Effector memory CD4-positive, alpha-beta T cell (primary cell): ENCODE measurements around the gene APEH.

Experiments used
- DNase-seq, 3 donors: peaks; one replicate each; pipeline ENCODE4 v3.0.0-alpha.2; 2020
- H3K27ac ChIP-seq: 2 replicates; pipeline ENCODE4 v1.7.0; 2013; ENCODE audit warnings: mild to moderate bottlenecking, low read length, moderate library complexity; ENCODE audit not compliant: insufficient read depth, poor library complexity, severe bottlenecking
- H3K27me3 ChIP-seq: replicated peaks from 2 replicates; pipeline ENCODE4 v1.7.0; 2013; ENCODE audit warnings: mild to moderate bottlenecking, low read length; ENCODE audit not compliant: insufficient read depth, control insufficient read depth, poor library complexity, severe bottlenecking
- H3K36me3 ChIP-seq: 2 replicates; pipeline ENCODE4 v1.7.0; 2013; ENCODE audit warnings: mild to moderate bottlenecking, low read length, moderate library complexity; ENCODE audit not compliant: control insufficient read depth, insufficient read depth
- H3K4me1 ChIP-seq: 2 replicates; pipeline ENCODE4 v1.7.0; 2013; ENCODE audit warnings: low read length, mild to moderate bottlenecking; ENCODE audit not compliant: control insufficient read depth, insufficient read depth, poor library complexity, severe bottlenecking
- H3K4me3 ChIP-seq: 2 replicates; pipeline ENCODE4 v1.7.0; 2013; ENCODE audit warnings: low read length, low read depth, mild to moderate bottlenecking; ENCODE audit not compliant: insufficient read depth, poor library complexity, severe bottlenecking
- H3K9me3 ChIP-seq: 2 replicates; pipeline ENCODE4 v1.7.0; 2013; ENCODE audit warnings: mild to moderate bottlenecking, low read length, moderate library complexity; ENCODE audit not compliant: control insufficient read depth
- total RNA-seq, 3 donors: gene quantifications; one replicate each; lab custom pipeline; 2026; lab: John Stamatoyannopoulos, UW

Gene APEH
- total RNA-seq = 49.9 to 61.7 (median 61.0) reads per million in 3 donors

DNA sequence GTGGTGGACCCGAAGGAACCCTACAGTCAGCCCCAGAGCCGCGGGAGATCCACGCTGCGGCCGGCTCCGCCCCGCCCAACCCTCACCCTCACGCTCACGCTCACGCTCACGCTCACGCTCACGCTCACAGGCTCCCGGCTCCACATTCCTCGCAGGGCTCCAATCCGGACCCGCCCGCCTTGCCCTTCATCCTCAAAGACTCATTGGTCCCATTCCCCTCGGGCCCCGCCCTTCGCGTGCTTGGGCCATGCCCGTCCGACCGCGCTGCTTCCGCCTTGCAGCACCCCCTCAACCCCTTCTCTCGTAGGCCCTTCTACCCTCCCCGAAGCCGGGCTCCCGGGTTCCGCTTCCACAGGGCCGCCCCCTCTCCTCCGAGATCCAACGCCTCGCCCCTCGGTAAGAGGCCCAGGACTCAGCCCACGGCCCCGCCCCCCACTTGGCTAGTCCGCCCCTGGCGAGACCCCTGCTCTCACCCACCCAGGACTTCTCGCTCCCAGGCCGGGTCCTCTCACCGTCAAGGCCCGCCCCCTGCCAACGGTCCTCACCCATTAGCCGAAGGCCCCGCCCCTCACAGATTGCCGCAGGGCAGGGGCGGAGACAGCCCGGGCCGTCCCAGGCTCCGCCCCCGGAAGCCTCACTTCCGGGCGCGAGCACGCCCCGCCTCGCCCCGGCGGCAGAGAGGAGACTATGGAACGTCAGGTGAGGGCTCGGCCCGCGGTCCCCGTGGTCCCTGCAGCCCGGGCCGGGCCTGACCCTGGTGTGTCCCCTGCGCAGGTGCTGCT lies at the start of gene APEH:
APEH (plus strand) TSS at position 637 of the 782 bp plus-strand sequence; CDS start at position 688, 51 bp downstream.
- peak; percentile 93 to 95 (median 94) for DNase-seq
- peak within 1 kb of the TSS; percentile 78 for H3K4me3 ChIP-seq
- peaks cover 18% of the 10 kb centered on the region for H3K4me1 ChIP-seq
- no peaks in the 10 kb centered on the region for H3K9me3 ChIP-seq
- H3K27ac ChIP-seq = peak within 1 kb of the TSS; percentile 91
- no peaks in the 10 kb centered on the region for H3K27me3 ChIP-seq
- peaks cover 27% of the 10 kb centered on the region for H3K36me3 ChIP-seq

DNA sequence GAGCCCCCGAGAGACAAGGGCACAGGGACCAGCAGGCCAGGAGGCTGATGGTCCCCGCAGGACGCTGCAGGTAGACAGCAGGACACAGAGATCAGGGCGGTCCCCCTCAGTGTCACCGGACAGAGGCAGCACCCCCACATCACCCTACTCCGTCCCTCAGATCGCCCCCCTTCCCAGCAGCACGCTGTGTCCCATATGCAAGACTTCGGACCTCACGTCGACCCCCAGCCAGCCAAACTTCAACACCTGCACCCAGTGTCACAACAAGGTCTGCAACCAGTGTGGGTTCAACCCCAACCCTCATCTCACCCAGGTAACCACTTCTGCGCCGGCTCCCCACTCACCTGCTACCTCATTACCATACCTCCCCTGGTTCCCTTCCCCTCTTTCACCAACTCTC lies 49.1 kb upstream of the APEH start:
- H3K36me3 ChIP-seq = no peaks in the 10 kb centered on the region
- H3K4me3 ChIP-seq = no peak overlapping the region
- H3K4me1 ChIP-seq = no peaks in the 10 kb centered on the region
- H3K27me3 ChIP-seq = no peaks in the 10 kb centered on the region
- no peaks in the 10 kb centered on the region for H3K9me3 ChIP-seq
- no peak overlapping the region for H3K27ac ChIP-seq
- DNase-seq = no peak

DNA sequence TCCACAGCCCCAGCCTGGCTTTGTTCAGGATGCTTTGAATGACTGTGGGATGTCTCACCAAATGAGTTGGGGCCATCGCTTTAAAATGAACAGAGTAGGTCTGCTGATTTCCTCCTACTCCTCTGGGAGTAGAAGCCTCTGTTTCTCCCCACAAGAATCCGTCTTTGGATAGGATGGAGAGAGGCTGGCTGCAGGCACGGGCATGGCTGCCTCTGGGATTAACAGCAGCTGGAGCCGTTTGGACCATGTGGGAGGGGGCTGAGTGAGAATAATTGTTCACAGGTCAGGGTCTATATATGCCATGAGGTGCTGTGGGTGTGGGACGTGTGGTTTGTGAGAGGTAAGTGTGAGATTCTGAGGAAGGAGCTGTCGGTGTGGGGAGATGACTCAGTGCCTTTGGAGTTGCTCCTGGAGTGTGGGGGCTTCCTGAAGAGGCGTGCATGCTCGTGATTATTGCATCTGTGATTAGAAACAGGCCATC lies 48.0 kb upstream of the APEH start:
- H3K36me3 ChIP-seq = no peaks in the 10 kb centered on the region
- no peak overlapping the region for H3K4me3 ChIP-seq
- no peaks in the 10 kb centered on the region for H3K4me1 ChIP-seq
- H3K27me3 ChIP-seq = no peaks in the 10 kb centered on the region
- H3K27ac ChIP-seq = no peak overlapping the region
- H3K9me3 ChIP-seq = no peaks in the 10 kb centered on the region
- DNase-seq = no peak

GRCh38 chr3:49626796-49627195 lies 47.4 kb upstream of the APEH start:
- H3K27me3 ChIP-seq = no peaks in the 10 kb centered on the region
- no peak overlapping the region for H3K27ac ChIP-seq
- H3K4me1 ChIP-seq = no peaks in the 10 kb centered on the region
- no peak for DNase-seq
- H3K4me3 ChIP-seq = no peak overlapping the region
- H3K9me3 ChIP-seq = no peaks in the 10 kb centered on the region
- no peaks in the 10 kb centered on the region for H3K36me3 ChIP-seq

- Histone ChIP-seq H3K27ac (no peak overlapping the region), H3K36me3 (no peaks in the 10 kb centered on the region), H3K27me3 (no peaks in the 10 kb centered on the region), H3K4me1 (no peaks in the 10 kb centered on the region), H3K9me3 (no peaks in the 10 kb centered on the region), H3K4me3 (no peak overlapping the region)
- DNase-seq = no peak
These were observed 46.5 kb upstream of the APEH start for GRCh38 chr3:49627634-49628033.

GRCh38 chr3:49628249-49628648 lies 45.9 kb upstream of the APEH start:
- Histone ChIP-seq H3K9me3 (no peaks in the 10 kb centered on the region), H3K36me3 (no peaks in the 10 kb centered on the region), H3K27ac (no peak overlapping the region), H3K4me1 (no peaks in the 10 kb centered on the region), H3K27me3 (no peaks in the 10 kb centered on the region), H3K4me3 (no peak overlapping the region)
- no peak for DNase-seq

GRCh38 chr3:49629451-49629850 lies 44.7 kb upstream of the APEH start:
- no peaks in the 10 kb centered on the region for H3K4me1 ChIP-seq
- H3K36me3 ChIP-seq = no peaks in the 10 kb centered on the region
- no peaks in the 10 kb centered on the region for H3K9me3 ChIP-seq
- H3K27me3 ChIP-seq = no peaks in the 10 kb centered on the region
- no peak overlapping the region for H3K4me3 ChIP-seq
- no peak for DNase-seq
- H3K27ac ChIP-seq = no peak overlapping the region

DNA sequence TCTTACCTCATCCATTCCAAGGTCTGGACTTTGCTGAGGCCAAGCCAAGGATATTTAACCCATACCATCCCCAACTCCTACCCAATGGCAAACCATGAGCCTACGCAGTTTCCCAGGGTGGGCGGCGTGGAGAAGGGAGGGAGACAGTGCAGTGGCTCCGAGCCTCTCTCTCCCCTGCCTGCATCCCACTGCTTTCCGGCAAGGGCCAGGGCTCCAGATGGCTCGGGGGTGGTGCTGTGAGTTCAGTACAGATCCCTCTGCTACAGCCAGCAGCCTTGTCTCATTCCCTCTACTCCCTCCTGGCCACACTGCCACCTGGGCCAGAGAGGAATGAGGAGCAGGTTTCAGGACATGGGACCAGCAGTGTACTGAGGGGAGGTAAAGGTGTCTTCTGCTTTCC lies 44.3 kb upstream of the APEH start:
- Histone ChIP-seq H3K36me3 (no peaks in the 10 kb centered on the region), H3K27ac (no peak overlapping the region), H3K4me3 (no peak overlapping the region), H3K4me1 (no peaks in the 10 kb centered on the region), H3K9me3 (no peaks in the 10 kb centered on the region), H3K27me3 (no peaks in the 10 kb centered on the region)
- DNase-seq = no peak

DNA sequence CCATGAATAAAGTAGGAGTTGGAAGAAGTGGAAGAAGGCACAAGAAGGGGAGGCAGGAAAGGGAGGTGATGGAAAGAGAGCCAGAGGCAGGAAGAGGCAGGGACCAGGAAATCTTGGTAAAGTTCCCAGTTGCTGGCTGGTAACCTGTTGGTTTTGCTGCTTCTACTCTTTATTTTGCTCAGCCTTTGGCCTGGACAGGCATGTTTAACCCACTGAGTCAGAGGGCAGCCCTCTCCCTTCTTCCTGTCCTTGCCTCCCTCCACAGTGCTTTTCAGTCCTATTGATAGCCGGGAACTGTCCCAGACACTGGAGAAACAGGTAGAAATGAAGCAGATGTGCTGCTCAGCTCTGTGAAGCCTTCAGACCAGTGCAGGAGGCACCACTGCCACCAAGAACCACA lies 43.4 kb upstream of the APEH start:
- H3K36me3 ChIP-seq = no peaks in the 10 kb centered on the region
- no peaks in the 10 kb centered on the region for H3K9me3 ChIP-seq
- no peak for DNase-seq
- no peaks in the 10 kb centered on the region for H3K4me1 ChIP-seq
- H3K4me3 ChIP-seq = no peak overlapping the region
- no peaks in the 10 kb centered on the region for H3K27me3 ChIP-seq
- no peak overlapping the region for H3K27ac ChIP-seq

GRCh38 chr3:49634736-49635135 lies 39.4 kb upstream of the APEH start:
- H3K27ac ChIP-seq = no peak overlapping the region
- H3K4me3 ChIP-seq = no peak overlapping the region
- no peak for DNase-seq
- no peaks in the 10 kb centered on the region for H3K36me3 ChIP-seq
- H3K9me3 ChIP-seq = no peaks in the 10 kb centered on the region
- H3K27me3 ChIP-seq = no peaks in the 10 kb centered on the region
- no peaks in the 10 kb centered on the region for H3K4me1 ChIP-seq
